GM18519 (cell line): ENCODE results near the gene PIK3R1.

ENCODE experiments used
- ATAC-seq: cut with Tn5 transposase; IDR thresholded peaks from one replicate; pipeline ENCODE4 v1.9.1; 2021; ENCODE audit warnings: mild to moderate bottlenecking, moderate library complexity; ENCODE audit not compliant: unreplicated experiment, low FRiP score

Gene PIK3R1

GRCh38 chr5:68344447-68345111, 129.0 kb downstream of the PIK3R1 start:
- ATAC-seq: no peak

GRCh38 chr5:68345171-68345570, 129.6 kb downstream of the PIK3R1 start:
- no peak for ATAC-seq

DNA sequence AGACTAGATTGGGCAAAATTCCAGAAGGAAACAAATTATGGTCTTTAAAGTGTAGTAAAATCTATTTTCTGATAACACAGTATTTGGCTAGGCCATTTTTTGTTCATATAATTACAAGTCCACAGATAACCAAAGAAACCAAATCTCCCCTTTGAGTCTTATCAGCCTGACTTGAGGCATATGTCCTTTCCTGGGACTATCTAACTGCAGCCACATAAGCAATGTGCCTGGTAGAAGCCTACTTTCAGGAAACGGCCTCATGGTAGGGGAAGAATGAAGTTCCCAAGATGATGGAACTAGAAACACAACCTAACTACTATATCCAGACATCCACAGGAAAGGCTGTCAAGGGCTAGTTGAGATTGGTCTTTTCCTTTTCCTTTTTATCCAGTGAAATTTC, 130.0 kb downstream of the PIK3R1 start:
- ATAC-seq: no peak

GRCh38 chr5:68347536-68347935, 132.0 kb downstream of the PIK3R1 start:
- no peak for ATAC-seq

GRCh38 chr5:68348447-68349222, 133.1 kb downstream of the PIK3R1 start:
- ATAC-seq: no peak

GRCh38 chr5:68350176-68350575, 134.6 kb downstream of the PIK3R1 start:
- no peak for ATAC-seq
